Suprapubic skin (tissue), 3 donors: Measurements from ENCODE around the gene EXOC1.

Experiments
- CTCF ChIP-seq, 2 donors: fragments of 200-600 bp in 1 of 2; fragments of 450-650 bp in 1 of 2; sonication (generic) in 1 of 2; IDR thresholded peaks; one replicate each; pipeline ENCODE4 v1.5.1; 2016 to 2019; ENCODE audit warnings: antibody characterized with exemption in 2 of 2, mild to moderate bottlenecking in 1 of 2, moderate library complexity in 1 of 2
- EP300 ChIP-seq: sonication (generic); formaldehyde crosslinking; IDR thresholded peaks from one replicate; pipeline ENCODE4 v1.6.1; 2017; ENCODE audit warnings: antibody characterized with exemption
- POLR2A ChIP-seq, 2 donors: fragments of 450-650 bp; IDR thresholded peaks; one replicate each; pipeline ENCODE4 v1.6.1; 2017; ENCODE audit warnings: antibody characterized with exemption in 2 of 2, mild to moderate bottlenecking in 2 of 2, moderate library complexity in 2 of 2

GRCh38 chr4:55947912-55948725 lies 94.7 kb downstream of the EXOC1 start:
- TF ChIP-seq POLR2A (IDR thresholded peaks at IDR 0.05): no peak
- TF ChIP-seq EP300: no peak
- TF ChIP-seq CTCF (IDR thresholded peaks at IDR 0.05): no peak
